ENCODE data around the gene MTF2. TPM values are rescaled to one million over a fixed set of nuclear protein-coding genes. Genes with fewer than 3 reads are reported as not detected.

Gene MTF2
- polyA plus RNA-seq, 1 experiment = 11.6 TPM

DNA sequence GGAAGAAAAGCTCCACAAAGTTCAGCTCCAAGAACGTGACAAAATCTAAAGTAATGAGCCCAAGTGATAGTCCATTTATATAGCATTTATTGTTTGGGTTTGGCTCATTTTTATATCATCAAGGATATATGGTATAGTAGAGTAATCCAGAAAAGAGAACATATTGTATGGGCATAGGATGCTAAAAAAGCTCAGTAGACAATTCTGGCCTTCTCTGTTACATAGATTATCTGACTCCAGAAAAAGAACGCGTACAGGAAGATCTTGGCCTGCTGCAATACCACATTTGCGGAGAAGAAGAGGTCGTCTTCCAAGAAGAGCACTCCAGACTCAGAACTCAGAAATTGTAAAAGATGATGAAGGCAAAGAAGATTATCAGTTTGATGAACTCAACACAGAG, 57.4 kb downstream of the MTF2 start:
- POLR2A ChIA-PET = no interaction called here
- H3K27me3 ChIP-seq (ENCODE audit: control insufficient read depth, insufficient read depth, low read length) = no peaks in the 10 kb centered on the region
- CTCF ChIA-PET = no interaction called here
- no peak overlapping the region for H3K4me3 ChIP-seq (ENCODE audit: low read depth, low read length)
- no peak for DNase-seq (ENCODE audit: low read depth)
- TF ChIP-seq, protein P1, sequence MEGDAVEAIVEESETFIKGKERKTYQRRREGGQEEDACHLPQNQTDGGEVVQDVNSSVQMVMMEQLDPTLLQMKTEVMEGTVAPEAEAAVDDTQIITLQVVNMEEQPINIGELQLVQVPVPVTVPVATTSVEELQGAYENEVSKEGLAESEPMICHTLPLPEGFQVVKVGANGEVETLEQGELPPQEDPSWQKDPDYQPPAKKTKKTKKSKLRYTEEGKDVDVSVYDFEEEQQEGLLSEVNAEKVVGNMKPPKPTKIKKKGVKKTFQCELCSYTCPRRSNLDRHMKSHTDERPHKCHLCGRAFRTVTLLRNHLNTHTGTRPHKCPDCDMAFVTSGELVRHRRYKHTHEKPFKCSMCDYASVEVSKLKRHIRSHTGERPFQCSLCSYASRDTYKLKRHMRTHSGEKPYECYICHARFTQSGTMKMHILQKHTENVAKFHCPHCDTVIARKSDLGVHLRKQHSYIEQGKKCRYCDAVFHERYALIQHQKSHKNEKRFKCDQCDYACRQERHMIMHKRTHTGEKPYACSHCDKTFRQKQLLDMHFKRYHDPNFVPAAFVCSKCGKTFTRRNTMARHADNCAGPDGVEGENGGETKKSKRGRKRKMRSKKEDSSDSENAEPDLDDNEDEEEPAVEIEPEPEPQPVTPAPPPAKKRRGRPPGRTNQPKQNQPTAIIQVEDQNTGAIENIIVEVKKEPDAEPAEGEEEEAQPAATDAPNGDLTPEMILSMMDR (IDR thresholded peaks at IDR 0.05; ENCODE audit: insufficient read depth, low read depth, low read length) = no peak
- H3K36me3 ChIP-seq (ENCODE audit: control insufficient read depth, insufficient read depth, low read length) = 0 out of 2 replicates have a peak, but pooled peaks cover 1% of the 10 kb centered on the region

DNA sequence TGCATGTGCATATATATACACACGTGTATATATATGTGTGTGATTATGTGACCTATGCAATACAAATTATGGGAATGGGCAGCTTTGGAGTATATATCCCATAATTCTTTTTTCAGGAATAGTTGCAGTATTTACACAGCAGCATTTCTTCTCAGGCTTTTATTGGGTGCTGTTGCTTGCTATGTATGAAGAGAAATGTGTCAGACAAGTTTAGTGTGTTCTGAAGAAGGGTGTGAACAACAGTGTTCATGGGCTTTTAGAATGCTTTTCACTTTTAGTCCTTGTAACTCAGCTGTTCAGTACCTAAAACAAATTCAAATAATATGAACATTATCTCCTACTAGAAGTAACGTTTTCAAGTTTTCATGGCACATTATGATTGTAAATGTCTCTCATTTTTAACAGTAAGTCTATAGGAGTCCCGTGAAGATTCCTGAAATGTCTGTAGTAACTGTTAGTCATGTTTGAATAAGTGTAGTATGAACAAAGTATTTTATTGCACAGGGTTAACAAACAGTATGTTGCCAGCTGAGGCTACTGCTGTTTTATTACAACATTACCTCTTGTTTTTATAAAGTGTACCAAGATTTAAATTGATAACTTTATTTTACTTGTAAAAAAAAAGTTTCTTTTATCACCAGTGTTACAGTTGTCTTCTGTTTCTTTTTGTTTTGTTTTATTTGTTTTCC, 58.7 kb downstream of the MTF2 start:
- 0 out of 2 replicates have a peak, but pooled peaks cover 1% of the 10 kb centered on the region for H3K36me3 ChIP-seq (ENCODE audit: control insufficient read depth, insufficient read depth, low read length)
- POLR2A ChIA-PET = no interaction called here
- H3K27me3 ChIP-seq (ENCODE audit: control insufficient read depth, insufficient read depth, low read length) = no peaks in the 10 kb centered on the region
- CTCF ChIA-PET = interaction anchor here (0.8 kb wide), 1 partner anchor 59 kb away, joined by 3 read pairs; the partner anchor contains the start of gene MTF2
- no peak overlapping the region for H3K4me3 ChIP-seq (ENCODE audit: low read depth, low read length)
- TF ChIP-seq, protein P1 (IDR thresholded peaks at IDR 0.05; ENCODE audit: insufficient read depth, low read depth, low read length) = no peak
- no peak for DNase-seq (ENCODE audit: low read depth)

DNA sequence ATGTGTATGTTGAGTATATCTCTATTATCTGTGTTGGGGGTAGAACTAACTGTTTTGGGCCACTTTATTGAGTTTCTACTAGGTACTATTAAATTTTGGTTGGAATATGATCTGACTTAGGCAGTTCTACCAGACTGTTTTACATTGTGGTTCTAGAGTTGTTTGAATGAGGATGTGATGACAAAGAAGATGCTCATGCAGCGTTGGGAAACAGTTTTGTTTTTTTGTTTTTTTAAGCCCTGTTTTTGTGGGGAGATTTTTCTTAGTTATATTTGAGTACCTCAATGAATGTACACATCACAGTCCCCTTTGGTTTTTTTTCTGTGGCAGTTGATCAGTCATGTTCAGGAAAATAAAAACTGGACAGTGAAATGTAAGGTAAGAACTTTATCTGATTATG, 61.0 kb downstream of the MTF2 start:
- no peak overlapping the region for H3K4me3 ChIP-seq (ENCODE audit: low read depth, low read length)
- DNase-seq (ENCODE audit: low read depth) = no peak
- H3K36me3 ChIP-seq (ENCODE audit: control insufficient read depth, insufficient read depth, low read length) = 0 out of 2 replicates have a peak, but pooled peaks cover 1% of the 10 kb centered on the region
- TF ChIP-seq, protein P1 (IDR thresholded peaks at IDR 0.05; ENCODE audit: insufficient read depth, low read depth, low read length) = no peak
- ChIA-PET POLR2A (no interaction called here), CTCF (interaction anchor here (1.5 kb wide), 1 partner anchor 8 kb away, joined by 4 read pairs; no protein-coding TSS in a partner anchor)
- no peaks in the 10 kb centered on the region for H3K27me3 ChIP-seq (ENCODE audit: control insufficient read depth, insufficient read depth, low read length)

DNA sequence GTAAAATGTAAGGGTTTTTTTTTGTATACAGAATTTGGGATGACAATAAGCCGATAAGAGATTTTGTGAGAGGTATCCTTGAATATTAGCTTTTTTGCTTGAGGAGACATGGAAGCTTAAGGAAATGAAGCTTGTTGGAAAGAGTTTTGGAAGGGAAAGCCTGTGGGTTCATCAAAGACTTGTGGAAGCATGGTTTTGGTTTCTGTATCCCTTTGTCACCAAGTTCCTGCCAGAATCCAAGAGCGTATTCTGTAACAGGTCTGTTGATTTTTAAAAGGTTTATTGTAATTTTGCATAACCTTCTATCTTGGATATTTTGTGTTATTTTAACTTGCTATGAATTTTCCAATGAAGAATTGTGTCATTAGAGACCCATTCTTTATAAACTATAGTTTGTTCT, 63.1 kb downstream of the MTF2 start:
- CTCF ChIA-PET = no interaction called here
- Histone ChIP-seq H3K27me3 (ENCODE audit: control insufficient read depth, insufficient read depth, low read length) (no peaks in the 10 kb centered on the region), H3K36me3 (ENCODE audit: control insufficient read depth, insufficient read depth, low read length) (no peaks in the 10 kb centered on the region), H3K4me3 (ENCODE audit: low read depth, low read length) (no peak overlapping the region)
- DNase-seq (ENCODE audit: low read depth) = no peak
- POLR2A ChIA-PET = no interaction called here
- TF ChIP-seq, protein P1 (IDR thresholded peaks at IDR 0.05; ENCODE audit: insufficient read depth, low read depth, low read length) = no peak

DNA sequence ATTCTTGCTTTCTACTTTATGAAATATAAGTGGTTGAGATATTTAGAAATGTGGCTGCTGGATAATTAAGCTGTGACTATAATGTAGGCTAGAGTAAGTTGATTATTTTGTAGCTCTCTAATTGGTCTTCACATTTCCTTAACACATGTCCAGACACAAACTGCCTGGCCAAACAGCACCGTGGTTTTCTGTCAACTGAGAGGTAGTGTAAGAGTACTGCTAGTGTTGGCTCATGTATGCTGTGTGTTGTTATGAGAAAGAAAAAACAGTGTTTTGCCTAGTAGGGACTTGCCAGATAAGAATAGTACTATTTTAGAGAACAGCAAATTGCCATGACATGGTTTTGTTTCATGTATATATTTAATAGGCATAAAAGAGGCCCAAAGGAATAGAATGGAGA, 64.1 kb downstream of the MTF2 start:
- DNase-seq (ENCODE audit: low read depth) = no peak
- POLR2A ChIA-PET = no interaction called here
- Histone ChIP-seq H3K27me3 (ENCODE audit: control insufficient read depth, insufficient read depth, low read length) (no peaks in the 10 kb centered on the region), H3K4me3 (ENCODE audit: low read depth, low read length) (no peak overlapping the region), H3K36me3 (ENCODE audit: control insufficient read depth, insufficient read depth, low read length) (no peaks in the 10 kb centered on the region)
- CTCF ChIA-PET = no interaction called here
- TF ChIP-seq, protein P1 (IDR thresholded peaks at IDR 0.05; ENCODE audit: insufficient read depth, low read depth, low read length) = no peak

Measured in BJ (cell line).